HCT116 (cell line): ENCODE data around the gene BRIP1. TPM values are rescaled to one million over a fixed set of nuclear protein-coding genes. Genes with fewer than 3 reads are reported as not detected.

Source experiments
- ATAC-seq: fragments of 200-7000 bp; cut with Tn5 transposase; 2 replicates; pipeline ENCODE4 v1.9.1; 2020; ENCODE audit warnings: mild to moderate bottlenecking, moderate library complexity
- BruUV-seq: library from RNA; stranded (reverse); fragments of 400-500 nt; replicated peaks from 2 replicates; lab custom pipeline; 2021; lab: Mats Ljungman, UMichigan
- CTCF ChIA-PET: fragments of 300-600 bp; sonication (Branson Sonifier 250); formaldehyde crosslinking; loops from one replicate; lab custom pipeline; 2021; ENCODE audit warnings: antibody characterized with exemption; lab: Charles Lee
- POLR2A ChIA-PET: fragments of 300-600, 350-600 bp; sonication (Branson Sonifier 250); formaldehyde crosslinking; loops from one replicate; lab custom pipeline; 2021; ENCODE audit warnings: antibody characterized with exemption; lab: Charles Lee
- RAD21 ChIA-PET, 2 experiments: fragments of 300-600 bp; sonication (Branson Sonifier 250); formaldehyde crosslinking; loops; one replicate each; lab custom pipeline; 2023; ENCODE audit warnings: low total read pairs in 2 of 2; ENCODE audit not compliant: uncharacterized antibody in 2 of 2, unreplicated experiment in 2 of 2, low non-redundant PET in 1 of 2; lab: Charles Lee
- DNase-seq: peaks from one replicate; pipeline ENCODE4 v3.0.0-alpha.2; 2010; ENCODE audit warnings: low read depth, low spot score
- H2AFZ ChIP-seq: fragments of 200-600 bp; shearing (Covaris generic), sonication (generic); 2 replicates; pipeline ENCODE4 v1.6.1; 2017; ENCODE audit warnings: low read depth, mixed run types, mixed read lengths, antibody characterized with exemption, low read length; ENCODE audit not compliant: poor library complexity, severe bottlenecking
- H3K27ac ChIP-seq: 2 replicates; pipeline ENCODE4 v1.5.1; 2012; ENCODE audit warnings: low read depth, low read length
- H3K27me3 ChIP-seq: fragments of 200-600 bp; sonication (generic); 2 replicates; pipeline ENCODE4 v1.6.1; 2016; ENCODE audit warnings: mixed run types, low read length, mixed read lengths; ENCODE audit not compliant: insufficient read depth
- H3K36me3 ChIP-seq, 2 experiments: fragments of 200-500 bp in 1 of 2; fragments of 200-600 bp in 1 of 2; sonication (Bioruptor generic) in 1 of 2; sonication (generic) in 1 of 2; 2 replicates each; pipeline versions ENCODE4 v1.5.1 to v1.6.1; 2014 to 2016; ENCODE audit warnings: low read length in 2 of 2, inconsistent platforms in 1 of 2, mixed read lengths in 1 of 2, mixed run types in 1 of 2; ENCODE audit not compliant: insufficient read depth in 2 of 2, control insufficient read depth in 1 of 2
- H3K4me1 ChIP-seq, 2 experiments: fragments of 200-600 bp in 1 of 2; sonication (generic) in 1 of 2; 2 replicates each; pipeline versions ENCODE4 v1.5.1 to v1.6.1; 2012 to 2017; ENCODE audit warnings: low read length in 2 of 2, inconsistent platforms in 1 of 2, mild to moderate bottlenecking in 1 of 2, mixed read lengths in 1 of 2, mixed run types in 1 of 2, moderate library complexity in 1 of 2; ENCODE audit not compliant: insufficient read depth in 2 of 2, control insufficient read depth in 1 of 2
- H3K4me2 ChIP-seq: fragments of 200-600 bp; sonication (generic); 2 replicates; pipeline ENCODE4 v1.6.1; 2017; ENCODE audit warnings: mixed run types, low read length, mixed read lengths
- H3K4me3 ChIP-seq, 2 experiments: fragments of 200-600 bp in 1 of 2; sonication (generic) in 1 of 2; replicated peaks in 1 of 2; 2 replicates each; pipeline ENCODE4 v1.5.1; 2011 to 2016; ENCODE audit warnings: low read length in 2 of 2, control low read depth in 1 of 2, low read depth in 1 of 2, mild to moderate bottlenecking in 1 of 2, mixed read lengths in 1 of 2, mixed run types in 1 of 2
- H3K79me2 ChIP-seq: fragments of 200-600 bp; sonication (generic); 2 replicates; pipeline ENCODE4 v1.6.1; 2017; ENCODE audit warnings: mild to moderate bottlenecking, mixed run types, low read length, moderate library complexity, mixed read lengths; ENCODE audit not compliant: insufficient read depth
- H3K9ac ChIP-seq: fragments of 200-600 bp; sonication (generic); 2 replicates; pipeline ENCODE4 v1.6.1; 2016; ENCODE audit warnings: low read length, mixed read lengths
- H3K9me2 ChIP-seq: fragments of 200-600 bp; sonication (generic), shearing (Covaris generic); 2 replicates; pipeline ENCODE4 v1.6.1; 2017; ENCODE audit warnings: mixed run types, mild to moderate bottlenecking, moderate library complexity; ENCODE audit not compliant: insufficient read depth
- H3K9me3 ChIP-seq, 2 experiments: fragments of 200-500 bp in 1 of 2; fragments of 200-600 bp in 1 of 2; sonication (Bioruptor generic) in 1 of 2; sonication (generic) in 1 of 2; 2 replicates each; pipeline ENCODE4 v1.6.1; 2014 to 2017; ENCODE audit warnings: low read length in 2 of 2, mixed read lengths in 2 of 2, inconsistent platforms in 1 of 2, low read depth in 1 of 2, mild to moderate bottlenecking in 1 of 2, mixed run types in 1 of 2, moderate library complexity in 1 of 2; ENCODE audit not compliant: control insufficient read depth in 1 of 2, insufficient read depth in 1 of 2
- H4K20me1 ChIP-seq: fragments of 200-600 bp; sonication (generic), shearing (Covaris generic); 2 replicates; pipeline ENCODE4 v1.6.1; 2017; ENCODE audit warnings: mixed run types, mild to moderate bottlenecking, moderate library complexity; ENCODE audit not compliant: insufficient read depth
- CBX3 ChIP-seq: IDR thresholded peaks from 2 replicates; pipeline ENCODE4 v1.6.1; 2012; ENCODE audit warnings: low read depth
- EGR1 ChIP-seq: IDR thresholded peaks from 2 replicates; pipeline ENCODE4 v1.6.1; 2012; ENCODE audit warnings: low read depth
- ELF1 ChIP-seq: IDR thresholded peaks from 2 replicates; pipeline ENCODE4 v1.6.1; 2012; ENCODE audit warnings: low read depth, borderline replicate concordance
- EZH2 ChIP-seq: fragments of 200-600 bp; sonication (generic); IDR thresholded peaks from 2 replicates; pipeline ENCODE4 v1.6.1; 2017; ENCODE audit warnings: antibody characterized with exemption, mixed run types
- EZH2phosphoT487 ChIP-seq: fragments of 200-600 bp; IDR thresholded peaks from 2 replicates; pipeline ENCODE4 v1.6.1; 2018; ENCODE audit warnings: antibody characterized with exemption, borderline replicate concordance
- FOSL1 ChIP-seq: IDR thresholded peaks from 2 replicates; pipeline ENCODE4 v1.6.1; 2012; ENCODE audit warnings: low read depth
- POLR2AphosphoS5 ChIP-seq: IDR thresholded peaks from 2 replicates; pipeline ENCODE4 v1.6.1; 2011; ENCODE audit warnings: mild to moderate bottlenecking, low read depth, low read length, moderate library complexity
- SP1 ChIP-seq: IDR thresholded peaks from 2 replicates; pipeline ENCODE4 v1.6.1; 2012; ENCODE audit warnings: low read depth
- SRF ChIP-seq: IDR thresholded peaks from 2 replicates; pipeline ENCODE4 v1.6.1; 2012; ENCODE audit warnings: low read depth
- ZNF274 ChIP-seq: fragments of 200-500 bp; sonication (Bioruptor generic); IDR thresholded peaks from 2 replicates; pipeline ENCODE4 v1.6.1; 2014; ENCODE audit warnings: mild to moderate bottlenecking, low read depth, low read length, inconsistent platforms
- intact Hi-C: fragments of 100-400 bp; cut with micrococcal nuclease; formaldehyde crosslinking; loops from 2 replicates; pipeline ENCODE4 v1.10.0; 2022
- total RNA-seq: library from RNA; stranded (reverse); gene quantifications from one replicate; pipeline ENCODE4 v1.2.1, GENCODE V29; 2021; ENCODE audit not compliant: unreplicated experiment
- TF ChIP-seq, protein P1 (sequence below): IDR thresholded peaks from 2 replicates; pipeline ENCODE4 v1.6.1; 2012
- TF ChIP-seq, protein P2 (sequence below): IDR thresholded peaks from 2 replicates; pipeline ENCODE4 v1.6.1; 2012
- TF ChIP-seq, protein P3 (sequence below): IDR thresholded peaks from 2 replicates; pipeline ENCODE4 v1.6.1; 2012; ENCODE audit warnings: low read depth

Gene BRIP1
- total RNA-seq, 1 experiment from 2014 or later: 22.2 TPM

DNA sequence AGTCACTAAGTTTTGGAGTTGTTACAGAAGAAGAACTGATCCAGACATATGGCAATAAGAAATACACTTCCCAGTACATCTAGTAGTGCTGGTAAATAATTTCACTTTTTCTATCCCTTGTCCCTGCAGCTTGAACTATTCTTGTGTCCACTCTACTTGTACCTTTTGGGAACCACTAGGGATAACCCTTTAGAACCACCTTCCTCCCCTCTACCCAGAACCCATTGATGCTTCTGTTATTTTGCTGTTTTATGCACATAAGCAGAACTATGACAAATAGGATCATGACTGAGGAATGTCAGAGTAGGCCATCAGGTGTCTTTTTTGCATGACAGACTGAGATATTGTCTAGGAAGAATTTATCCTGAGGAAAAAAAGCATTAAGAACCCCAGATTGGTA is 125.1 kb downstream of the BRIP1 start:
- ChIA-PET CTCF (no interaction called here), POLR2A (no interaction called here), RAD21 (no interaction called here)
- Histone ChIP-seq H3K36me3 (peaks cover 2 to 42% of the 10 kb centered on the region in 2 experiments; a peak in 1 of 4 replicates), H3K79me2 (no peaks in the 10 kb centered on the region), H2AFZ (no peak overlapping the region), H3K9me3 (peaks cover 5 to 24% of the 10 kb centered on the region in 2 experiments; a peak in 3 of 4 replicates), H3K4me3 (no peak overlapping the region), H3K4me2 (no peak overlapping the region), H3K9ac (no peak overlapping the region), H3K27ac (no peak overlapping the region), H3K9me2 (no peaks in the 10 kb centered on the region), H3K4me1 (no peaks in the 10 kb centered on the region), H4K20me1 (no peaks in the 10 kb centered on the region), H3K27me3 (no peaks in the 10 kb centered on the region)
- TF ChIP-seq EZH2 (no peak), FOSL1 (no peak), ELF1 (no peak), POLR2AphosphoS5 (no peak), ZNF274 (no peak), CBX3 (no peak), EGR1 (no peak), SRF (no peak), EZH2phosphoT487 (no peak), SP1 (no peak)
- TF ChIP-seq, protein P1, sequence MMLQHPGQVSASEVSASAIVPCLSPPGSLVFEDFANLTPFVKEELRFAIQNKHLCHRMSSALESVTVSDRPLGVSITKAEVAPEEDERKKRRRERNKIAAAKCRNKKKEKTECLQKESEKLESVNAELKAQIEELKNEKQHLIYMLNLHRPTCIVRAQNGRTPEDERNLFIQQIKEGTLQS: no peak
- TF ChIP-seq, protein P2, sequence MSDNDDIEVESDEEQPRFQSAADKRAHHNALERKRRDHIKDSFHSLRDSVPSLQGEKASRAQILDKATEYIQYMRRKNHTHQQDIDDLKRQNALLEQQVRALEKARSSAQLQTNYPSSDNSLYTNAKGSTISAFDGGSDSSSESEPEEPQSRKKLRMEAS: no peak
- TF ChIP-seq, protein P3, sequence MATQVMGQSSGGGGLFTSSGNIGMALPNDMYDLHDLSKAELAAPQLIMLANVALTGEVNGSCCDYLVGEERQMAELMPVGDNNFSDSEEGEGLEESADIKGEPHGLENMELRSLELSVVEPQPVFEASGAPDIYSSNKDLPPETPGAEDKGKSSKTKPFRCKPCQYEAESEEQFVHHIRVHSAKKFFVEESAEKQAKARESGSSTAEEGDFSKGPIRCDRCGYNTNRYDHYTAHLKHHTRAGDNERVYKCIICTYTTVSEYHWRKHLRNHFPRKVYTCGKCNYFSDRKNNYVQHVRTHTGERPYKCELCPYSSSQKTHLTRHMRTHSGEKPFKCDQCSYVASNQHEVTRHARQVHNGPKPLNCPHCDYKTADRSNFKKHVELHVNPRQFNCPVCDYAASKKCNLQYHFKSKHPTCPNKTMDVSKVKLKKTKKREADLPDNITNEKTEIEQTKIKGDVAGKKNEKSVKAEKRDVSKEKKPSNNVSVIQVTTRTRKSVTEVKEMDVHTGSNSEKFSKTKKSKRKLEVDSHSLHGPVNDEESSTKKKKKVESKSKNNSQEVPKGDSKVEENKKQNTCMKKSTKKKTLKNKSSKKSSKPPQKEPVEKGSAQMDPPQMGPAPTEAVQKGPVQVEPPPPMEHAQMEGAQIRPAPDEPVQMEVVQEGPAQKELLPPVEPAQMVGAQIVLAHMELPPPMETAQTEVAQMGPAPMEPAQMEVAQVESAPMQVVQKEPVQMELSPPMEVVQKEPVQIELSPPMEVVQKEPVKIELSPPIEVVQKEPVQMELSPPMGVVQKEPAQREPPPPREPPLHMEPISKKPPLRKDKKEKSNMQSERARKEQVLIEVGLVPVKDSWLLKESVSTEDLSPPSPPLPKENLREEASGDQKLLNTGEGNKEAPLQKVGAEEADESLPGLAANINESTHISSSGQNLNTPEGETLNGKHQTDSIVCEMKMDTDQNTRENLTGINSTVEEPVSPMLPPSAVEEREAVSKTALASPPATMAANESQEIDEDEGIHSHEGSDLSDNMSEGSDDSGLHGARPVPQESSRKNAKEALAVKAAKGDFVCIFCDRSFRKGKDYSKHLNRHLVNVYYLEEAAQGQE: no peak
- DNase-seq (no peak), ATAC-seq (no peak)
- intact Hi-C loops: no loop called here
- no TSS peak for BruUV-seq
